ENCODE results near the gene KRT40.

DNA sequence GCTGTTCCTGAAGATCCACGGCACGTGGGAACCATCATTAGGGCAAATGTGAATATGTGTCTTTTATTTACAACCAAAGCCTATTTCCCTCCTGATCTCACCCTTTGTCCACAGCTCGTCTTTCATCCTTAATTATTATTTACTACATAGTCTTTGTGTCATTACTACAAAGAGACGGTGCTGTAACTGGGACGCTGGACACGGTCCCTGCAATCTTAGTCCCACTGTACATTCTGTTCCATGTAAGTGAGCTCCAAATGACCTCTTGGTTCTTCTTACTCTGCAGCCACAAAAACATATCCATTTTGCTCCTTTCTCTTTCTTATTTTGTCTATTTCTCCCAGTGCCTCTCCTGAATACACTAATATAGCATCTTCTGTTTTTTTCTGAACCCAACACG is 34.0 kb downstream of the KRT40 start:
- TF ChIP-seq, protein P1, sequence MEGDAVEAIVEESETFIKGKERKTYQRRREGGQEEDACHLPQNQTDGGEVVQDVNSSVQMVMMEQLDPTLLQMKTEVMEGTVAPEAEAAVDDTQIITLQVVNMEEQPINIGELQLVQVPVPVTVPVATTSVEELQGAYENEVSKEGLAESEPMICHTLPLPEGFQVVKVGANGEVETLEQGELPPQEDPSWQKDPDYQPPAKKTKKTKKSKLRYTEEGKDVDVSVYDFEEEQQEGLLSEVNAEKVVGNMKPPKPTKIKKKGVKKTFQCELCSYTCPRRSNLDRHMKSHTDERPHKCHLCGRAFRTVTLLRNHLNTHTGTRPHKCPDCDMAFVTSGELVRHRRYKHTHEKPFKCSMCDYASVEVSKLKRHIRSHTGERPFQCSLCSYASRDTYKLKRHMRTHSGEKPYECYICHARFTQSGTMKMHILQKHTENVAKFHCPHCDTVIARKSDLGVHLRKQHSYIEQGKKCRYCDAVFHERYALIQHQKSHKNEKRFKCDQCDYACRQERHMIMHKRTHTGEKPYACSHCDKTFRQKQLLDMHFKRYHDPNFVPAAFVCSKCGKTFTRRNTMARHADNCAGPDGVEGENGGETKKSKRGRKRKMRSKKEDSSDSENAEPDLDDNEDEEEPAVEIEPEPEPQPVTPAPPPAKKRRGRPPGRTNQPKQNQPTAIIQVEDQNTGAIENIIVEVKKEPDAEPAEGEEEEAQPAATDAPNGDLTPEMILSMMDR (conservative IDR thresholded peaks at IDR 0.05; ENCODE audit: low read length) = no peak
- TF ChIP-seq EZH2phosphoT487 (IDR thresholded peaks at IDR 0.05; ENCODE audit: borderline replicate concordance) = no peak

Data from Loucy (cell line).